WTC11 (cell line): Measurements from ENCODE around the gene IL11RA. TPM values are rescaled to one million over a fixed set of nuclear protein-coding genes. Genes with fewer than 3 reads are reported as not detected.
A peak's percentile ranks its signal among the peaks of the same experiment; 100 is the strongest.

Experiments used
- ATAC-seq: fragments of 200-7000 bp; cut with Tn5 transposase; 2 replicates; pipeline ENCODE4 v1.10.0; 2021; ENCODE audit warnings: mild to moderate bottlenecking, moderate library complexity
- CTCF ChIA-PET: fragments of 300-600 bp; sonication (Branson Sonifier 250); formaldehyde crosslinking; loops from one replicate; lab custom pipeline; 2021; ENCODE audit warnings: antibody characterized with exemption; lab: Charles Lee
- POLR2A ChIA-PET: fragments of 350-600 bp; sonication (Branson Sonifier 250); formaldehyde crosslinking; loops from one replicate; lab custom pipeline; 2021; ENCODE audit warnings: antibody characterized with exemption; lab: Charles Lee
- DNase-seq: peaks from one replicate; pipeline ENCODE4 v3.0.0; 2021; ENCODE audit warnings: low spot score
- H3K27ac Mint-ChIP-seq: 2 replicates; pipeline ENCODE4 v1.8.0; 2021; ENCODE audit warnings: mixed read lengths
- H3K27me3 Mint-ChIP-seq: 2 replicates; pipeline ENCODE4 v1.8.0; 2021; ENCODE audit warnings: low read depth, mild to moderate bottlenecking, moderate library complexity, mixed read lengths
- H3K36me3 Mint-ChIP-seq: 2 replicates; pipeline ENCODE4 v1.8.0; 2021; ENCODE audit warnings: mixed read lengths
- H3K4me1 Mint-ChIP-seq: 2 replicates; pipeline ENCODE4 v1.8.0; 2022; ENCODE audit warnings: mixed read lengths
- H3K4me3 Mint-ChIP-seq: 2 replicates; pipeline ENCODE4 v1.8.0; 2021; ENCODE audit warnings: mild to moderate bottlenecking, moderate library complexity, mixed read lengths
- H3K9me3 Mint-ChIP-seq: 2 replicates; pipeline ENCODE4 v1.8.0; 2021; ENCODE audit warnings: mixed read lengths
- ATF1 ChIP-seq: sonication (generic); formaldehyde crosslinking; IDR thresholded peaks from 2 replicates; pipeline ENCODE4 v1.8.1; 2023; ENCODE audit warnings: mild to moderate bottlenecking, moderate library complexity, missing genetic modification reagents
- EMX1 ChIP-seq: fragments of 250-450 bp; sonication (Bioruptor Pico); IDR thresholded peaks from 2 replicates; pipeline ENCODE4 v1.8.0; 2021; ENCODE audit warnings: mild to moderate bottlenecking
- ESRRA ChIP-seq: sonication (generic); formaldehyde crosslinking; IDR thresholded peaks from 2 replicates; pipeline ENCODE4 v1.8.1; 2022; ENCODE audit warnings: mild to moderate bottlenecking, missing genetic modification reagents, borderline replicate concordance
- GRHL2 ChIP-seq: fragments of 250-450 bp; sonication (Bioruptor Pico); IDR thresholded peaks from 2 replicates; pipeline ENCODE4 v1.8.0; 2022; ENCODE audit warnings: mild to moderate bottlenecking, moderate library complexity; ENCODE audit not compliant: insufficient replicate concordance, severe bottlenecking
- IRF2 ChIP-seq: sonication (generic); formaldehyde crosslinking; IDR thresholded peaks from 2 replicates; pipeline ENCODE4 v1.8.0; 2022; ENCODE audit warnings: low read depth, missing genetic modification reagents, borderline replicate concordance
- KAT7 ChIP-seq: sonication (generic); formaldehyde crosslinking; IDR thresholded peaks from 2 replicates; pipeline ENCODE4 v1.8.1; 2023; ENCODE audit warnings: missing genetic modification reagents, mild to moderate bottlenecking, borderline replicate concordance
- MXD4 ChIP-seq: fragments of 250-450 bp; sonication (Bioruptor Pico); IDR thresholded peaks from 2 replicates; pipeline ENCODE4 v1.8.0; 2021; ENCODE audit warnings: mild to moderate bottlenecking, moderate library complexity, borderline replicate concordance
- NFATC4 ChIP-seq: fragments of 250-450 bp; sonication (Bioruptor Pico); IDR thresholded peaks from 2 replicates; pipeline ENCODE4 v1.9.0; 2021; ENCODE audit warnings: mild to moderate bottlenecking
- NFYB ChIP-seq: sonication (generic); formaldehyde crosslinking; conservative IDR thresholded peaks from 2 replicates; pipeline ENCODE4 v1.8.0; 2022; ENCODE audit warnings: low read depth, missing genetic modification reagents
- NR1H2 ChIP-seq: sonication (generic); formaldehyde crosslinking; IDR thresholded peaks from 2 replicates; pipeline ENCODE4 v1.9.0; 2021; ENCODE audit warnings: mild to moderate bottlenecking, moderate library complexity, missing genetic modification reagents
- PRRX2 ChIP-seq: fragments of 250-450 bp; sonication (Bioruptor Pico); IDR thresholded peaks from 2 replicates; pipeline ENCODE4 v1.8.0; 2021; ENCODE audit warnings: mild to moderate bottlenecking
- SMAD4 ChIP-seq: sonication (generic); formaldehyde crosslinking; IDR thresholded peaks from 2 replicates; pipeline ENCODE4 v1.8.0; 2022; ENCODE audit warnings: mild to moderate bottlenecking, missing genetic modification reagents
- SOX15 ChIP-seq: fragments of 250-450 bp; sonication (Bioruptor Pico); IDR thresholded peaks from 2 replicates; pipeline ENCODE4 v1.9.0; 2021; ENCODE audit warnings: mild to moderate bottlenecking
- ZNF232 ChIP-seq: sonication (generic); formaldehyde crosslinking; IDR thresholded peaks from 2 replicates; pipeline ENCODE4 v1.8.0; 2022; ENCODE audit warnings: mild to moderate bottlenecking, missing genetic modification reagents
- ZNF263 ChIP-seq: sonication (generic); formaldehyde crosslinking; IDR thresholded peaks from 2 replicates; pipeline ENCODE4 v1.8.1; 2022; ENCODE audit warnings: low read depth, mild to moderate bottlenecking, moderate library complexity, missing genetic modification reagents
- total RNA-seq: library from RNA; stranded (reverse); gene quantifications from 3 replicates; pipeline ENCODE4 v1.2.3, GENCODE V29; 2021
- TF ChIP-seq, protein P1 (sequence below): sonication (generic); formaldehyde crosslinking; IDR thresholded peaks from 2 replicates; pipeline ENCODE4 v1.8.0; 2023; ENCODE audit warnings: mild to moderate bottlenecking, missing genetic modification reagents
- TF ChIP-seq, protein P2 (sequence below): sonication (generic); formaldehyde crosslinking; IDR thresholded peaks from 2 replicates; pipeline ENCODE4 v1.8.1; 2023; ENCODE audit warnings: mild to moderate bottlenecking, missing genetic modification reagents, moderate library complexity
- TF ChIP-seq, protein P3 (sequence below): sonication (generic); formaldehyde crosslinking; IDR thresholded peaks from 2 replicates; pipeline ENCODE4 v1.8.1; 2022; ENCODE audit warnings: mild to moderate bottlenecking, missing genetic modification reagents, moderate library complexity, borderline replicate concordance
- TF ChIP-seq, protein P4 (sequence below): fragments of 250-450 bp; sonication (Bioruptor Pico); IDR thresholded peaks from 2 replicates; pipeline ENCODE4 v1.9.0; 2021; ENCODE audit warnings: moderate library complexity, mild to moderate bottlenecking, inconsistent platforms, borderline replicate concordance
- TF ChIP-seq, protein P5 (sequence below): sonication (generic); formaldehyde crosslinking; IDR thresholded peaks from 2 replicates; pipeline ENCODE4 v1.8.1; 2023; ENCODE audit warnings: mild to moderate bottlenecking, missing genetic modification reagents
- TF ChIP-seq, protein P6 (sequence below): sonication (generic); formaldehyde crosslinking; IDR thresholded peaks from 2 replicates; pipeline ENCODE4 v1.8.1; 2023; ENCODE audit warnings: mild to moderate bottlenecking, missing genetic modification reagents
- TF ChIP-seq, protein P7 (sequence below): sonication (generic); formaldehyde crosslinking; IDR thresholded peaks from 2 replicates; pipeline ENCODE4 v1.8.0; 2022; ENCODE audit warnings: mild to moderate bottlenecking, missing genetic modification reagents

The IL11RA gene
- total RNA-seq, 1 experiment from 2014 or later, result 8.6 TPM

DNA sequence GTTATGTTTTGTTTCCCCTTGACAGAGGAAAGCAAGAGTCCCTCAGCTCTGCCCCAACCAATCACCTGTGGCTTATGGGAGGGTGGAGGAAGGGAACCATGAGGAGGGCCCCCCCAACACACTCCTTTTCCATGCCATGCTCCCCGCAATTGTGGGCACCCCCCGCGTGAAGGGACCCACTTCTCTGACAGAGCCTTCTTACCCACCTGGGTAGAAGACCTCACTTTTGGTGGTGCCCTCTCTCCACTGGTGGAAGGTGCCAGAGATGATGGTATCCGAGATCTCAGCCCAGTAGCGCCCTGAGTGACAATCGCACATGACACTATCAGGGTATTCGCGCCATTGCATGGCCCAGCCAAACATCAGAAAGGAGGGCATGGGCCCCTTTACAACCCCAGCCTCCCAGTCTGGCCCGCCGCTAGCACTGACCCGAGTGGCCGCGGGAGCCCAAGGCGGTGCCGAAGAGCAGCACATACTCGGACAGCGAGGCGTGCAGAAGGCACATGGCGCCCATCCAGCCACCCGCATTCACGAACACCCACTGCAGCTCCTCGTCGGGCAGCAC lies 15.1 kb upstream of the IL11RA start:
- ATAC-seq (no peak), DNase-seq (no peak)
- Mint-ChIP-seq H3K4me1 (peaks cover 22% of the 10 kb centered on the region), H3K4me3 (peak overlapping the region; percentile 83), H3K27me3 (peaks cover 18% of the 10 kb centered on the region), H3K36me3 (peaks cover 4% of the 10 kb centered on the region), H3K27ac (no peak overlapping the region), H3K9me3 (no peaks in the 10 kb centered on the region)
- CTCF ChIA-PET, result interaction anchor here (0.7 to 6.7 kb wide), 16 partner anchors 8 to 233 kb away, joined by 3 to 94 read pairs (median 8); partner anchors contain the start of genes ARID3C, CCL27, DCTN3 and GALT
- TF ChIP-seq GRHL2, result no peak
- no peak for TF ChIP-seq ESRRA
- no peak for TF ChIP-seq EMX1 (CRISPR knock-in tag)
- no peak for TF ChIP-seq ATF1 (CRISPR knock-in tag)
- TF ChIP-seq, protein P1, sequence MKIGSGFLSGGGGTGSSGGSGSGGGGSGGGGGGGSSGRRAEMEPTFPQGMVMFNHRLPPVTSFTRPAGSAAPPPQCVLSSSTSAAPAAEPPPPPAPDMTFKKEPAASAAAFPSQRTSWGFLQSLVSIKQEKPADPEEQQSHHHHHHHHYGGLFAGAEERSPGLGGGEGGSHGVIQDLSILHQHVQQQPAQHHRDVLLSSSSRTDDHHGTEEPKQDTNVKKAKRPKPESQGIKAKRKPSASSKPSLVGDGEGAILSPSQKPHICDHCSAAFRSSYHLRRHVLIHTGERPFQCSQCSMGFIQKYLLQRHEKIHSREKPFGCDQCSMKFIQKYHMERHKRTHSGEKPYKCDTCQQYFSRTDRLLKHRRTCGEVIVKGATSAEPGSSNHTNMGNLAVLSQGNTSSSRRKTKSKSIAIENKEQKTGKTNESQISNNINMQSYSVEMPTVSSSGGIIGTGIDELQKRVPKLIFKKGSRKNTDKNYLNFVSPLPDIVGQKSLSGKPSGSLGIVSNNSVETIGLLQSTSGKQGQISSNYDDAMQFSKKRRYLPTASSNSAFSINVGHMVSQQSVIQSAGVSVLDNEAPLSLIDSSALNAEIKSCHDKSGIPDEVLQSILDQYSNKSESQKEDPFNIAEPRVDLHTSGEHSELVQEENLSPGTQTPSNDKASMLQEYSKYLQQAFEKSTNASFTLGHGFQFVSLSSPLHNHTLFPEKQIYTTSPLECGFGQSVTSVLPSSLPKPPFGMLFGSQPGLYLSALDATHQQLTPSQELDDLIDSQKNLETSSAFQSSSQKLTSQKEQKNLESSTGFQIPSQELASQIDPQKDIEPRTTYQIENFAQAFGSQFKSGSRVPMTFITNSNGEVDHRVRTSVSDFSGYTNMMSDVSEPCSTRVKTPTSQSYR, result peak; percentile 66
- TF ChIP-seq, protein P2, sequence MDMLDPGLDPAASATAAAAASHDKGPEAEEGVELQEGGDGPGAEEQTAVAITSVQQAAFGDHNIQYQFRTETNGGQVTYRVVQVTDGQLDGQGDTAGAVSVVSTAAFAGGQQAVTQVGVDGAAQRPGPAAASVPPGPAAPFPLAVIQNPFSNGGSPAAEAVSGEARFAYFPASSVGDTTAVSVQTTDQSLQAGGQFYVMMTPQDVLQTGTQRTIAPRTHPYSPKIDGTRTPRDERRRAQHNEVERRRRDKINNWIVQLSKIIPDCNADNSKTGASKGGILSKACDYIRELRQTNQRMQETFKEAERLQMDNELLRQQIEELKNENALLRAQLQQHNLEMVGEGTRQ (CRISPR knock-in tag), result 0 out of 2 replicates have a peak, but pooled peaks have one; percentile 53
- no peak for TF ChIP-seq NFATC4 (CRISPR knock-in tag)
- TF ChIP-seq PRRX2 (CRISPR knock-in tag), result no peak
- TF ChIP-seq, protein P3, sequence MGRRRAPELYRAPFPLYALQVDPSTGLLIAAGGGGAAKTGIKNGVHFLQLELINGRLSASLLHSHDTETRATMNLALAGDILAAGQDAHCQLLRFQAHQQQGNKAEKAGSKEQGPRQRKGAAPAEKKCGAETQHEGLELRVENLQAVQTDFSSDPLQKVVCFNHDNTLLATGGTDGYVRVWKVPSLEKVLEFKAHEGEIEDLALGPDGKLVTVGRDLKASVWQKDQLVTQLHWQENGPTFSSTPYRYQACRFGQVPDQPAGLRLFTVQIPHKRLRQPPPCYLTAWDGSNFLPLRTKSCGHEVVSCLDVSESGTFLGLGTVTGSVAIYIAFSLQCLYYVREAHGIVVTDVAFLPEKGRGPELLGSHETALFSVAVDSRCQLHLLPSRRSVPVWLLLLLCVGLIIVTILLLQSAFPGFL, result no peak
- TF ChIP-seq, protein P4, sequence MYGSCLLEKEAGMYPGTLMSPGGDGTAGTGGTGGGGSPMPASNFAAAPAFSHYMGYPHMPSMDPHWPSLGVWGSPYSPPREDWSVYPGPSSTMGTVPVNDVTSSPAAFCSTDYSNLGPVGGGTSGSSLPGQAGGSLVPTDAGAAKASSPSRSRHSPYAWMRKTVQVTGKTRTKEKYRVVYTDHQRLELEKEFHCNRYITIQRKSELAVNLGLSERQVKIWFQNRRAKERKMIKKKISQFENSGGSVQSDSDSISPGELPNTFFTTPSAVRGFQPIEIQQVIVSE (CRISPR knock-in tag), result no peak
- TF ChIP-seq ZNF263 (CRISPR knock-in tag), result no peak
- POLR2A ChIA-PET, result interaction anchor here (1.5 to 2.1 kb wide), 4 partner anchors 10 to 28 kb away, joined by 5 to 25 read pairs (median 6); partner anchors contain the start of genes DCTN3, GALT and IL11RA

DNA sequence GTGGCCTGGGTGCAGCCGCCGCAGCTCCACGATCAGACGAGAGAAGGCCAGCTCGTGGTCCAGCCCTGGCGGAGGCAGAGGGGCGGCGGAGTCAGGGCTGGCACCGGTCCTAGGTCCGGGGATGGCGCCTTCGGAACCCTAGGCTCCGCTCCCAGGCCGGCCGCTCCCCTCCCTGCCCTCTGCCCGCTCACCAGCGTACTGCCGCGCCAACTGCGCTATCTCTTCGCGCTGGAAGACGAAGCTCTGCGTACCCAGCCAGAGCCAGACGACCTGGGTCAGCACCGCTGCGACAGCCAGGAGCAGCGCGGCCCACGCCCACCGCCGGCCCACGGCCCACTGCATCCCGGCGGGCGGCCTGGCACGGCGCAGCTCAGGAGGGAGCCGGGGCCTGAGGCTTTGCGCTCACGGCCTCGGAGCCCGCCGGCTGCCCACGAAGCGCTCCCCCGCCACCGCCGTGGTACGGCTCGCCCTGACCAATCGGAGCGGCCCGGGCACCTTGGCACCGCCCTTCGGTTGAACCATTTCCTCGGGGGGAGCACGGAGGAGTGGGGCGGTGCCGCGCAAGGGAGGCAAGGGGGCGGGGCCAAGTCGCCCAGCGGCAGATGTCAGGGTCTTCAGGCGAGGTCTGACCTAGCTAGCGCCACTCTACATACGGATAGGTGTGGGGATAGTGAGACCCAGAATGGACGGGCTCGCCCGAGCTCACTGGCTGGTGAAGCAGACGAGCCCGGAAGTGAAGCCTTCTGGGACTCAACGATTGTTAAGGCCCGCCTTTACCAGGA lies 14.4 kb upstream of the IL11RA start, which contains the start of gene SIGMAR1:
Gene SIGMAR1 (minus strand): TSS at position 432 of the 782 bp plus-strand sequence. CDS start 90 bp downstream, at position 342.
- Mint-ChIP-seq H3K27me3 (peaks cover 11% of the 10 kb centered on the region), H3K4me1 (peaks cover 22% of the 10 kb centered on the region), H3K27ac (peak within 1 kb of the TSS; percentile 3), H3K4me3 (peak within 1 kb of the TSS; percentile 83), H3K9me3 (no peaks in the 10 kb centered on the region), H3K36me3 (peaks cover 4% of the 10 kb centered on the region)
- peak; percentile 95 for DNase-seq
- ATAC-seq, result peak; percentile 89
- ChIA-PET CTCF (interaction anchor here (0.7 to 6.7 kb wide), 21 partner anchors 9 to 234 kb away, joined by 3 to 94 read pairs (median 8); partner anchors contain the start of genes ARID3C, CCL27, CNTFR and DCTN3), POLR2A (interaction anchor here (0.5 to 2.1 kb wide), 9 partner anchors 9 to 1058 kb away, joined by 3 to 25 read pairs (median 3); partner anchors contain the start of genes DCTN3, GALT, IL11RA and RPP25L)
- TF ChIP-seq, protein P5, sequence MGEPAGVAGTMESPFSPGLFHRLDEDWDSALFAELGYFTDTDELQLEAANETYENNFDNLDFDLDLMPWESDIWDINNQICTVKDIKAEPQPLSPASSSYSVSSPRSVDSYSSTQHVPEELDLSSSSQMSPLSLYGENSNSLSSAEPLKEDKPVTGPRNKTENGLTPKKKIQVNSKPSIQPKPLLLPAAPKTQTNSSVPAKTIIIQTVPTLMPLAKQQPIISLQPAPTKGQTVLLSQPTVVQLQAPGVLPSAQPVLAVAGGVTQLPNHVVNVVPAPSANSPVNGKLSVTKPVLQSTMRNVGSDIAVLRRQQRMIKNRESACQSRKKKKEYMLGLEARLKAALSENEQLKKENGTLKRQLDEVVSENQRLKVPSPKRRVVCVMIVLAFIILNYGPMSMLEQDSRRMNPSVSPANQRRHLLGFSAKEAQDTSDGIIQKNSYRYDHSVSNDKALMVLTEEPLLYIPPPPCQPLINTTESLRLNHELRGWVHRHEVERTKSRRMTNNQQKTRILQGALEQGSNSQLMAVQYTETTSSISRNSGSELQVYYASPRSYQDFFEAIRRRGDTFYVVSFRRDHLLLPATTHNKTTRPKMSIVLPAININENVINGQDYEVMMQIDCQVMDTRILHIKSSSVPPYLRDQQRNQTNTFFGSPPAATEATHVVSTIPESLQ (CRISPR knock-in tag), result no peak
- TF ChIP-seq NFYB (peak; percentile 92), NR1H2 (peak; percentile 74; the same call in 1 of the 2 replicates), SMAD4 (peak; percentile 86; the same call in 1 of the 2 replicates), MXD4 (no peak), IRF2 (CRISPR knock-in tag) (no peak), KAT7 (CRISPR knock-in tag) (peak; percentile 89; the same call in 1 of the 2 replicates), SOX15 (CRISPR knock-in tag) (no peak), ZNF232 (CRISPR knock-in tag) (no peak; the same call in 1 of the 2 replicates)
- TF ChIP-seq, protein P6, sequence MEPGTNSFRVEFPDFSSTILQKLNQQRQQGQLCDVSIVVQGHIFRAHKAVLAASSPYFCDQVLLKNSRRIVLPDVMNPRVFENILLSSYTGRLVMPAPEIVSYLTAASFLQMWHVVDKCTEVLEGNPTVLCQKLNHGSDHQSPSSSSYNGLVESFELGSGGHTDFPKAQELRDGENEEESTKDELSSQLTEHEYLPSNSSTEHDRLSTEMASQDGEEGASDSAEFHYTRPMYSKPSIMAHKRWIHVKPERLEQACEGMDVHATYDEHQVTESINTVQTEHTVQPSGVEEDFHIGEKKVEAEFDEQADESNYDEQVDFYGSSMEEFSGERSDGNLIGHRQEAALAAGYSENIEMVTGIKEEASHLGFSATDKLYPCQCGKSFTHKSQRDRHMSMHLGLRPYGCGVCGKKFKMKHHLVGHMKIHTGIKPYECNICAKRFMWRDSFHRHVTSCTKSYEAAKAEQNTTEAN (CRISPR knock-in tag), result 0 out of 2 replicates have a peak, but pooled peaks have one; percentile 41
- TF ChIP-seq, protein P7, sequence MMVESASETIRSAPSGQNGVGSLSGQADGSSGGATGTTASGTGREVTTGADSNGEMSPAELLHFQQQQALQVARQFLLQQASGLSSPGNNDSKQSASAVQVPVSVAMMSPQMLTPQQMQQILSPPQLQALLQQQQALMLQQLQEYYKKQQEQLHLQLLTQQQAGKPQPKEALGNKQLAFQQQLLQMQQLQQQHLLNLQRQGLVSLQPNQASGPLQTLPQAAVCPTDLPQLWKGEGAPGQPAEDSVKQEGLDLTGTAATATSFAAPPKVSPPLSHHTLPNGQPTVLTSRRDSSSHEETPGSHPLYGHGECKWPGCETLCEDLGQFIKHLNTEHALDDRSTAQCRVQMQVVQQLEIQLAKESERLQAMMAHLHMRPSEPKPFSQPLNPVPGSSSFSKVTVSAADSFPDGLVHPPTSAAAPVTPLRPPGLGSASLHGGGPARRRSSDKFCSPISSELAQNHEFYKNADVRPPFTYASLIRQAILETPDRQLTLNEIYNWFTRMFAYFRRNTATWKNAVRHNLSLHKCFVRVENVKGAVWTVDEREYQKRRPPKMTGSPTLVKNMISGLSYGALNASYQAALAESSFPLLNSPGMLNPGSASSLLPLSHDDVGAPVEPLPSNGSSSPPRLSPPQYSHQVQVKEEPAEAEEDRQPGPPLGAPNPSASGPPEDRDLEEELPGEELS (CRISPR knock-in tag), result peak; percentile 73
